Mesenchymal stem cell (in vitro differentiated cells and primary cell): ENCODE measurements around the gene PIK3R6.

Experiments
- DNase-seq: peaks from one replicate; pipeline ENCODE4 v3.0.0-alpha.2; 2013
- H2AFZ ChIP-seq: one replicate; pipeline ENCODE4 v1.6.1; 2013; ENCODE audit warnings: low read depth, mild to moderate bottlenecking, control low read depth, inconsistent platforms, low read length, moderate library complexity
- H2AK5ac ChIP-seq: 2 replicates; pipeline ENCODE4 v1.6.1; 2013; ENCODE audit warnings: low read length, moderate library complexity, mild to moderate bottlenecking, inconsistent platforms; ENCODE audit not compliant: severe bottlenecking
- H2BK120ac ChIP-seq: one replicate; pipeline ENCODE4 v1.6.1; 2013; ENCODE audit warnings: low read depth, mild to moderate bottlenecking, inconsistent platforms, low read length, moderate library complexity
- H2BK12ac ChIP-seq, 2 experiments: one replicate each; pipeline ENCODE4 v1.6.1; 2013; ENCODE audit warnings: inconsistent platforms in 2 of 2, low read length in 2 of 2, mild to moderate bottlenecking in 2 of 2, moderate library complexity in 2 of 2, control low read depth in 1 of 2
- H2BK15ac ChIP-seq: one replicate; pipeline ENCODE4 v1.6.1; 2013; ENCODE audit warnings: mild to moderate bottlenecking, low read depth, inconsistent platforms; ENCODE audit not compliant: poor library complexity, severe bottlenecking
- H2BK5ac ChIP-seq: 2 replicates; pipeline ENCODE4 v1.6.1; 2013; ENCODE audit warnings: low read depth, mild to moderate bottlenecking, low read length, control low read depth, inconsistent platforms; ENCODE audit not compliant: poor library complexity, severe bottlenecking
- H3K14ac ChIP-seq, 2 experiments: one replicate each; pipeline ENCODE4 v1.6.1; 2013; ENCODE audit warnings: inconsistent platforms in 2 of 2, low read length in 2 of 2, control low read depth in 1 of 2, mild to moderate bottlenecking in 1 of 2, moderate library complexity in 1 of 2
- H3K18ac ChIP-seq, 2 experiments: one replicate each; pipeline ENCODE4 v1.6.1; 2013; ENCODE audit warnings: inconsistent platforms in 2 of 2, low read length in 2 of 2, control low read depth in 1 of 2, low read depth in 1 of 2, mild to moderate bottlenecking in 1 of 2
- H3K23ac ChIP-seq, 2 experiments: one replicate each; pipeline ENCODE4 v1.6.1; 2013; ENCODE audit warnings: inconsistent platforms in 2 of 2, low read length in 2 of 2, mild to moderate bottlenecking in 2 of 2, moderate library complexity in 2 of 2, control low read depth in 1 of 2
- H3K27ac ChIP-seq: 2 replicates; pipeline ENCODE4 v1.5.1; 2013; ENCODE audit warnings: mild to moderate bottlenecking, moderate library complexity, low read length, control low read depth, inconsistent platforms; ENCODE audit not compliant: poor library complexity, severe bottlenecking
- H3K27me3 ChIP-seq, 2 experiments: 2 replicates each; pipeline versions ENCODE4 v1.6.1 to v1.7.0; 2013; ENCODE audit warnings: low read length in 2 of 2, mild to moderate bottlenecking in 2 of 2, moderate library complexity in 2 of 2, control low read depth in 1 of 2, inconsistent platforms in 1 of 2; ENCODE audit not compliant: control insufficient read depth in 1 of 2, insufficient read depth in 1 of 2
- H3K36me3 ChIP-seq, 2 experiments: 2 replicates each; pipeline versions ENCODE4 v1.6.1 to v1.7.0; 2013; ENCODE audit warnings: low read length in 2 of 2, control low read depth in 1 of 2, inconsistent platforms in 1 of 2, low read depth in 1 of 2, mild to moderate bottlenecking in 1 of 2; ENCODE audit not compliant: insufficient read depth in 2 of 2, control insufficient read depth in 1 of 2
- H3K4ac ChIP-seq, 2 experiments: one replicate each; pipeline ENCODE4 v1.6.1; 2013; ENCODE audit warnings: inconsistent platforms in 2 of 2, low read length in 2 of 2, mild to moderate bottlenecking in 2 of 2, moderate library complexity in 2 of 2, control low read depth in 1 of 2, low read depth in 1 of 2
- H3K4me1 ChIP-seq: 2 replicates; pipeline ENCODE4 v1.6.1; 2013; ENCODE audit warnings: low read depth, low read length, control low read depth; ENCODE audit not compliant: control insufficient read depth, insufficient read depth
- H3K4me2 ChIP-seq: 2 replicates; pipeline ENCODE4 v1.6.1; 2013; ENCODE audit warnings: low read length, mild to moderate bottlenecking, inconsistent platforms; ENCODE audit not compliant: poor library complexity, severe bottlenecking
- H3K4me3 ChIP-seq, 2 experiments: 2 replicates each; pipeline versions ENCODE4 v1.5.1 to v1.7.0; 2013; ENCODE audit warnings: low read length in 2 of 2, mild to moderate bottlenecking in 2 of 2, control low read depth in 1 of 2, low read depth in 1 of 2; ENCODE audit not compliant: insufficient read depth in 1 of 2
- H3K79me1 ChIP-seq: replicated peaks from 2 replicates; pipeline ENCODE4 v1.6.1; 2013; ENCODE audit warnings: mild to moderate bottlenecking, control low read depth, low read length, inconsistent platforms; ENCODE audit not compliant: poor library complexity, severe bottlenecking
- H3K9ac ChIP-seq: 2 replicates; pipeline ENCODE4 v1.7.0; 2013; ENCODE audit warnings: mild to moderate bottlenecking, low read length, moderate library complexity
- H3K9me3 ChIP-seq: 2 replicates; pipeline ENCODE4 v1.7.0; 2013; ENCODE audit warnings: mild to moderate bottlenecking, low read length; ENCODE audit not compliant: control insufficient read depth
- H4K8ac ChIP-seq: one replicate; pipeline ENCODE4 v1.6.1; 2013; ENCODE audit warnings: inconsistent platforms, mild to moderate bottlenecking, low read length, moderate library complexity
- H4K91ac ChIP-seq: one replicate; pipeline ENCODE4 v1.6.1; 2013; ENCODE audit warnings: mild to moderate bottlenecking, low read length, inconsistent platforms
- WGBS: methylation state at CpG from one replicate; pipeline ENCODE4 v1.1.7; 2013; ENCODE audit warnings: mixed read lengths; 5-methylcytosine and 5-hydroxymethylcytosine counted together

Gene PIK3R6

GRCh38 chr17:8837563-8838075, 29.9 kb downstream of the PIK3R6 start:
- Histone ChIP-seq H4K8ac (no peak overlapping the region), H3K4me3 (no peak overlapping the region), H4K91ac (no peak overlapping the region), H3K18ac (no peak overlapping the region), H2AK5ac (no peak overlapping the region), H3K79me1 (no peaks in the 10 kb centered on the region), H3K27ac (no peak overlapping the region), H2BK5ac (no peak overlapping the region), H2AFZ (no peak overlapping the region), H3K4me1 (peaks cover 16% of the 10 kb centered on the region), H3K36me3 (no peaks in the 10 kb centered on the region), H2BK120ac (no peak overlapping the region), H3K4ac (no peak overlapping the region), H2BK15ac (no peak overlapping the region), H3K14ac (no peak overlapping the region), H2BK12ac (no peak overlapping the region), H3K23ac (no peak overlapping the region), H3K27me3 (peaks cover 7 to 50% of the 10 kb centered on the region in 2 experiments), H3K9me3 (peaks cover 3% of the 10 kb centered on the region), H3K9ac (no peak overlapping the region), H3K4me2 (no peak overlapping the region)
- no peak for DNase-seq
- WGBS = 64% methylated on average over 8 of the region's 8 CpGs

DNA sequence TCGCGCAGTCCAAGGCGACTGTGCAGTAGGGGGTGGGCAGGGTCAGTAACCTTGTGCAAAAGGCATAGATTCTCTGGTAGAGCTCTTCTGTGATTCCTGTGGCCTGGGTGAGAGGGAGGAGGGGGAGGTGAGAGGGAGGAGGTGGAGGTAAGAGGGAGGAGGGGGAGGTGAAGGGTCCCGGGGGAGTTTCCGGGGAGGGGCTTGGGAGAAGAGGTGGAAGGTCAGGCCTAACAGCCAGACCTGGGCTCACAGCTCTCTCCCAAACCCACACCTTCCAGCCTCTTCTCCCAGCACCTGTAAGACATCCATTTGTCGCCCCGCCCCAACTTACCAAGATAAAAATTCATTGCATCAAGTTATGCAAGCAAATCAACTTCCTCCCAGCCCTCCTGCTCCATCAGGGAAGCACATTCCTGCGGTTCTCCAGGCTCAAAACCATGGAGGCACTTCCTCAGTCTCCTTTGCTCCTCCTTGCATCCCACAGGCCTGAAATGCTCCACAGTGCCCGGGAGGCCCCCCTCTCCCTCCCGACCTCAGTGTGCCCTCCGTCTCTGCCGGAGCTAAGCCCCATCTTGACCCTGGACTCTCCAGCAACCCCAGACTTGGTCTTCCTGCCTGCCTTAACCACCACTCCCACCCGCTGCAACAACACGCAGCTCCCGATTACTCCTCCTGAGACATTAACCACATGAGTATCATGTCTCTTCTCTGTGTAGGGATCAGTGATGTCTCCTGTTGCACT, 30.5 kb downstream of the PIK3R6 start:
- H3K27me3 ChIP-seq = peaks cover 7 to 46% of the 10 kb centered on the region in 2 experiments
- DNase-seq = no peak
- no peak overlapping the region for H3K4ac ChIP-seq
- H3K4me3 ChIP-seq = no peak overlapping the region
- H3K79me1 ChIP-seq = no peaks in the 10 kb centered on the region
- no peak overlapping the region for H3K27ac ChIP-seq
- no peak overlapping the region for H2AFZ ChIP-seq
- no peak overlapping the region for H2BK120ac ChIP-seq
- no peak overlapping the region for H3K18ac ChIP-seq
- H2AK5ac ChIP-seq = no peak overlapping the region
- H2BK5ac ChIP-seq = no peak overlapping the region
- no peak overlapping the region for H3K4me2 ChIP-seq
- H2BK15ac ChIP-seq = no peak overlapping the region
- H3K9ac ChIP-seq = no peak overlapping the region
- no peaks in the 10 kb centered on the region for H3K36me3 ChIP-seq
- peaks cover 16% of the 10 kb centered on the region for H3K4me1 ChIP-seq
- peaks cover 3% of the 10 kb centered on the region for H3K9me3 ChIP-seq
- 80% methylated on average over 13 of the region's 15 CpGs for WGBS
- no peak overlapping the region for H3K14ac ChIP-seq
- H4K8ac ChIP-seq = no peak overlapping the region
- no peak overlapping the region for H3K23ac ChIP-seq
- no peak overlapping the region for H2BK12ac ChIP-seq
- no peak overlapping the region for H4K91ac ChIP-seq

DNA sequence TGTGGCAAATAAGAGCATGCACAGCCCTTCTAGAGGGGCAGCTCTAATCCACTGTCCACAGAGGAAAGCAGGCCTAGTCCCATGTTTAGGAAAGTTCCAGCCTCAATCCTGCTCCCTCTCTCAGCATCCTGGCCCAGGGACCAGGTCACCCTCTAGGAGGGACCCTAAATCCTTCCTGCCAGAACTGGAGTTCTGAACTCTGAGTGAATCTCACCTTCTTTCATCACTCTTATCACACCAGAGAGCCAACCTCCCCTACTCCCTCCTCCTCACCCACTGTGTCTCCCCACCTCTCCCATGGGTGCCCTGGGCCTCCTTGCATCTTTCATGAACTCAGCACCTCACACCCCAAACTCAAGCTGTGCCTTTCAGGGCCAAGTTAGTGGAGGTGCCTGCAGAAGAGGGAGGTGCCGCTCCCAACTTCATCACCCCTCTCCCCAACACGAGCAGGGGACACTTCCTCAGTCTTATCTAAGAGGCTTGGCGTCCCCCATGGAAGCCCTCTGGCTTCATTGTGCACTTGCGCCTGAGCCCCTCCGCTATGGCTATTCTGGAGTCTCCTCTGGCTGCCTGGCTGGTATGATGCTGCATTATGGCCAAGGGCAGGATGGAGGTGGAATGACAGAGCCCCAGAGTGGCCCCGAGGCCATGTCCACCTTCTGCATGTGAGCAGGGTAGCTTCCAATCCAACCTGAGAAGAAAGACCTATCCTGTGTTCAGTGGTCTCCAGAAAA, 31.7 kb downstream of the PIK3R6 start:
- WGBS = 86% methylated on average over 6 of the region's 6 CpGs
- Histone ChIP-seq H2BK120ac (no peak overlapping the region), H3K27me3 (peaks cover 7 to 46% of the 10 kb centered on the region in 2 experiments), H3K36me3 (no peaks in the 10 kb centered on the region), H3K9me3 (no peaks in the 10 kb centered on the region), H3K23ac (no peak overlapping the region), H2BK5ac (no peak overlapping the region), H3K9ac (no peak overlapping the region), H2BK15ac (no peak overlapping the region), H2AFZ (no peak overlapping the region), H4K8ac (no peak overlapping the region), H3K18ac (no peak overlapping the region), H3K4me2 (no peak overlapping the region), H3K4me3 (no peak overlapping the region), H3K4ac (no peak overlapping the region), H2AK5ac (no peak overlapping the region), H3K4me1 (peaks cover 16% of the 10 kb centered on the region), H3K79me1 (no peaks in the 10 kb centered on the region), H3K27ac (no peak overlapping the region), H2BK12ac (no peak overlapping the region), H4K91ac (no peak overlapping the region), H3K14ac (no peak overlapping the region)
- no peak for DNase-seq

DNA sequence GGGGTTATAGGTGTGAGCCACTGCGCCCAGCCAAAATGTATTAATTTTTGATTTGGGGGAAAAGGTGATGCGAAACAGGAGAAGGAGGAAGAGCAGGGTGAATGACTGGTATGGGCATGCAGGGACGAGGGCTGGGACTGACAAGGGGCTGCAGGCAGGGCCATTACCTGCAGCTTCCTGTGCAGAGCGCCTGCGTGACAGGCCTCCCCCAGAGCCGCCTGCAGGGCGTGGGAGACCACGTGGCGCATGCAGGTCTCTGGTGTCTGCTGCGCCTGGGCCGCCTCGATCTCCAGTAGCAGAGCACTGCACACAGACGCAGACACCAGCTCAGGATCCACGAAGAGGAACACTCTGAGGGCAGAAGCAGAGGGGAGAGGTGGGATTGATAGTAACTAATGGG, 32.4 kb downstream of the PIK3R6 start:
- Histone ChIP-seq H4K8ac (no peak overlapping the region), H3K27me3 (peaks cover 7 to 50% of the 10 kb centered on the region in 2 experiments), H4K91ac (no peak overlapping the region), H3K14ac (no peak overlapping the region), H3K9ac (no peak overlapping the region), H2BK5ac (no peak overlapping the region), H2AK5ac (no peak overlapping the region), H2AFZ (no peak overlapping the region), H3K4me1 (peaks cover 16% of the 10 kb centered on the region), H2BK12ac (no peak overlapping the region), H3K23ac (no peak overlapping the region), H3K18ac (no peak overlapping the region), H2BK120ac (no peak overlapping the region), H2BK15ac (no peak overlapping the region), H3K4ac (no peak overlapping the region), H3K79me1 (no peaks in the 10 kb centered on the region), H3K36me3 (no peaks in the 10 kb centered on the region), H3K4me2 (no peak overlapping the region), H3K4me3 (no peak overlapping the region), H3K27ac (no peak overlapping the region), H3K9me3 (no peaks in the 10 kb centered on the region)
- 86% methylated on average over 14 of the region's 14 CpGs for WGBS
- DNase-seq = no peak
